Inflammatory macrophage treated with lipopolysaccharide for 4 hours (primary cell): ENCODE data around the gene UBE2E1.
A peak's percentile ranks its signal among the peaks of the same experiment; 100 is the strongest.

Experiments used
- DNase-seq: peaks from one replicate; pipeline ENCODE4 v3.0.0-alpha.2; 2020

The UBE2E1 gene

GRCh38 chr3:23920151-23920655 is 114.4 kb downstream of the UBE2E1 start:
- DNase-seq = no peak

- DNase-seq = no peak
These were observed 115.3 kb downstream of the UBE2E1 start for GRCh38 chr3:23921052-23921511.

GRCh38 chr3:23923786-23924185 is 118.0 kb downstream of the UBE2E1 start:
- no peak for DNase-seq

GRCh38 chr3:23926246-23926645 is 120.5 kb downstream of the UBE2E1 start:
- no peak for DNase-seq

DNA sequence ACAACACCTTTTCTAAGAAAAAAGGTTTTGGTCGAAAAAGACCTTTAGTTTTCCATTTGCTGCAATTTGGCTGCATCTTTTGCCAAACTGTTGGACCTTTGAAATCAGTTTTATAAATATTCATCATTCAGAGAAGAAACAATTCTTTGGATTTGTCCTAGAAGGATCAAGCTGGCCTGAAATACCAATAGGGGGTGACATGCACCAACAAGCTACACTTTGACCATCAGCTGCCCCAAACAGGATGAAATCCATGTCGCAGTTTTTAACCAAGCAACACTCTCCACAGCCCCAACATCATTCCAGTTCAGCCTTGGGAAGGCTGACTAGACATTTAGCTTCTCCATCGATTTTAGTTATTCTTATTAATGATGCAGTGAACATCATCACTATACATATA is 121.0 kb downstream of the UBE2E1 start:
- DNase-seq = no peak

DNA sequence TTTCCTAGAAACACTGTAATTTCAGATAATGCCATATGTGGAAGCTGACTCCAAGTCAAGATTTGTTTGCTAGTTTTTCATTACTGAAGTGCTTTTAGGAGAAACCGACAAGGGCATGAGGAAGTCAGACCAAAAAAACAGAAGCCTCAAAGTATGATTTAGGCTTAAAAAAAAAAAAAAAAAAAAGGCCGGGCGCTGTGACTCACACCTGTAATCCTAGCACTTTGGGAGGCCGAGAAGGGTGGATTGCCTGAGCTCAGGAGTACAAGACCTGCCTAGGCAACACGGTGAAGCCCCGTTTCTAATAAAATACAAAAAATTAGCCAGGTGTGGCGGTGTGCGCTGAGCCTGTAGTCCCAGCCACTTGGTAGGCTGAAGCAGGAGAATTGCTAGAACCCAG is 122.8 kb downstream of the UBE2E1 start:
- DNase-seq = peak; percentile 41

DNA sequence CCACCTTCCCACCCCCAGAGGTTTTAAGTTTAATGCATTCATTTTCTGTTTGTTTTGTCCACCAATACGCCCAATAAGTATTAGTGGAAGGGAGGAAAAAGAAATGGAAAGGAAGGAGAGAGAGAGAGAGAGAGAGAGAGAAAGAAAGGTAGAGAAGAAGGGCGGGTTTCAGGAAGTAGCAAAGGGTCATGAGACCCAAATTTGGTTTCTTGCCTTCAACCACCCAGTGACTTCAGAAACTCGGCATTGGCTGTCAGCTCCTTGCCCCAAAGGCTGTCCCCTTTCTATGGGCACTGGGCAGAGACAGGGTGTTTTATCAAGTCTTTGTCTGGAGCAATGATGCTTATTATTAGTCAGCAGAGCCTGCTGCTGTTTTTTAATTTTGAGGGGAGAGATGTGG is 125.8 kb downstream of the UBE2E1 start:
- no peak for DNase-seq

- DNase-seq = peak; percentile 22
These were observed 126.8 kb downstream of the UBE2E1 start for GRCh38 chr3:23932571-23932970.

GRCh38 chr3:23934253-23934652 is 128.5 kb downstream of the UBE2E1 start:
- no peak for DNase-seq

DNA sequence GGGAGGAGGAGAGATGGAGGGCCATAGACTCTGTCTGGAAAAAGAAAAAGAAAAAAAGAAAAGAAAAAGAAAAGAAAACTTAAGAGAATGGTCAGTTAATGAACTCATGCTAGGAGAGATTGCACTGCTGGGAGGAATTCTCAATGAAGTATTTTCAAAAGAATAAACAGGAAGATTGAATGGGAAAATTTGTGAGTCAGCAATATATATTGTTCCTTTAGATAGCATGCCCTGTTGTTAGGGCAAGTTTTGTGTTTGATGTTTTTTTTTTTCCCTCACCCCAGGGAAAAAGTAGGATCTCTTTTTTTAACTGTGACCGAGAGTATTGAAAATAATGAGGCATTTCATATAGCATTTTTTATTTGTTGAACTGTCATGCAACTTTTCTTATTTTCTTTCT is 131.5 kb downstream of the UBE2E1 start:
- DNase-seq = no peak

DNA sequence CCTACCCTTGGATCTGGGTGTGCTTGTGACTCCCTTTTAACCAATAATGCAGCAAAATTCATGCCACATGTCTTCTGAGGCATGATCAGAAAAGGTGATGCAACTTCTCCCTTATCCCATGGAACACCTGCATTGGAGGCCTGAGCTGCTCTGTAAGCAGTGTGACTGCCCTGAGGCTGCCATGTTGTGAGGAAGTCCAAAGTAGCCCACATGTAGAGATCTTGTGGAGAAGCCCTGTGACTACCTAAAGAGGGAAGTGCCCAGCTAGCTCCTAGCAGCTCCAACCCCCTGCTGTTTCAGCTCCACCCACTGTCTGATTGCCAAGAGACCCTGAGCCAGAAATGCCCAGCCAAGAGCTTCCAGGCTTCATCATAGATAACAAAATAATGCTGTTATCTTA is 132.9 kb downstream of the UBE2E1 start:
- no peak for DNase-seq

GRCh38 chr3:23940775-23941174 is 135.0 kb downstream of the UBE2E1 start:
- DNase-seq = no peak
